ENCODE measurements around the gene WDR4. TPM values are rescaled to one million over a fixed set of nuclear protein-coding genes. Genes with fewer than 3 reads are reported as not detected.
A peak's percentile ranks its signal among the peaks of the same experiment; 100 is the strongest.

WDR4 gene
- total and polyA plus RNA-seq, 2 of the 4 experiments (the other 2 are of a cell fraction): 11.3 to 20.8 TPM

DNA sequence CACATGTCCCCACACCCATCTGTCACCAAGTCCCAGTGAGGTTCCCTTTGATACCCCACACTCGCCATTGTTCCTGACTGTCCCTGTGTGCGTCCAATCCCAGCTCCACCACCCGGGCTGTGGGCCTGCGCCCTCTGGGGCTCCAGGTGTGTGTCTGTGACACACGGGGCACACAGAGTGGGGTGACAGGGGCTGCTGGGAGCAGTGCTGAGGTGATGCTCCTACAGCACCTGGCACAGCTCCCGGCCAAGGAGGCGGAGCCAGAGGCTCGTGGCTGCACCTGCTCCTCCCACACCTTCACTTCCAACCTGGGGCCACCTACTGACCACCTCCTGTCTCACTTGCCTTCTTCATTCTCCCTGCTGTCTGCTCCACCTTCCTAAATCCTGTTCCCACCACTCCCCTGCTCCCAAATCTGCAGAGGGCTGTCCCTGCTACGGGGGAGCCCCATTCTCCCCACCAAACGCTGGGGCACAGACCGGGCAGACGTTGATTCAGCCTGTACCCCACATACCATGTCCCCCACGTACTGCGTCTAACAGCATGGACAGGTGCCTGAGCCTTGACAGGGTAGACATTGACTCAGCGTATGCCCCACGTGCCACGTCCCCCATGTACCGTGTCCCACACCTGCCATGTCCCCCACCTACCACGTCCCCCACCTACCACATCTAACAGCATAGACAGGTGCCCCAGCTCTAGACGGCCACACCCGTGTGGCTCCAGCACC, 16.4 kb downstream of the WDR4 start:
- no peak overlapping the region for H3K18ac ChIP-seq (ENCODE audit: low read depth, low read length)
- H3K9me1 ChIP-seq (ENCODE audit: insufficient read depth, low read length): no peaks in the 10 kb centered on the region
- H4K20me1 ChIP-seq (ENCODE audit: insufficient read depth, low read length): peaks cover 49% of the 10 kb centered on the region
- H4K5ac ChIP-seq (ENCODE audit: low read depth, low read length): no peak overlapping the region
- H3K4me1 ChIP-seq (ENCODE audit: control insufficient read depth, insufficient read depth, low read length): no peaks in the 10 kb centered on the region
- no peak overlapping the region for H2BK20ac ChIP-seq (ENCODE audit: low read depth, low read length)
- no peak overlapping the region for H3K4me2 ChIP-seq (ENCODE audit: low read depth, low read length)
- in situ Hi-C loops (cut with MboI; ENCODE audit: low sequenced_read_pairs): loop anchor here (25.0 kb wide), 1 partner anchor 101 kb away; no protein-coding TSS in a partner anchor
- H3K9me3 ChIP-seq (ENCODE audit: control insufficient read depth, insufficient read depth, low read length): no peaks in the 10 kb centered on the region
- H2AFZ ChIP-seq (replicated peaks; ENCODE audit: low read length, poor library complexity): peak overlapping the region; percentile 51
- H3K79me1 ChIP-seq (ENCODE audit: low read depth in 1 of 2, low read length in 2 of 2): peaks cover 29 to 46% of the 10 kb centered on the region in 2 experiments
- H2AK9ac ChIP-seq (replicated peaks; ENCODE audit: low read depth, low read length, poor library complexity): no peak overlapping the region
- no peak overlapping the region for H3K14ac ChIP-seq (replicated peaks; ENCODE audit: low read depth, low read length)
- no peak overlapping the region for H3K27ac ChIP-seq (ENCODE audit: insufficient read depth, low read length)
- BruUV-seq (replicated peaks): no TSS peak
- no peak overlapping the region for H2BK15ac ChIP-seq (ENCODE audit: low read depth, low read length)
- DNase-seq (no peak), ATAC-seq (ENCODE audit: low read depth) (no peak)
- no peak overlapping the region for H3K4ac ChIP-seq (ENCODE audit: low read depth, low read length)
- no peak overlapping the region for H3K9ac ChIP-seq (ENCODE audit: low read depth, low read length)
- peaks cover 48% of the 10 kb centered on the region for H3K36me3 ChIP-seq (ENCODE audit: control insufficient read depth, insufficient read depth, low read length)
- CTCF ChIA-PET: no interaction called here
- H3K23ac ChIP-seq (ENCODE audit: low read depth, low read length): no peak overlapping the region
- no peak overlapping the region for H2AK5ac ChIP-seq (ENCODE audit: low read depth, low read length)
- no peak overlapping the region for H2BK5ac ChIP-seq (ENCODE audit: low read depth, low read length, poor library complexity, severe bottlenecking)
- no peak overlapping the region for H3K4me3 ChIP-seq (ENCODE audit: insufficient read depth, low read depth, low read length)
- no peak overlapping the region for H4K91ac ChIP-seq (ENCODE audit: insufficient read depth, low read depth, low read length)
- no peak overlapping the region for H2BK120ac ChIP-seq (ENCODE audit: low read depth, low read length)
- 80% methylated on average over 4 of the region's 21 CpGs; no CpG with 5 or more reads in 1 of the 2 experiments for WGBS, 2 experiments (ENCODE audit: extremely low coverage in 2 of 2, insufficient read length in 1 of 2)
- dilution Hi-C loops (cut with HindIII; ENCODE audit: low sequenced_read_pairs, unreplicated experiment): no loop called here
- intact Hi-C loops (cut with micrococcal nuclease): no loop called here
- no peak overlapping the region for H3K56ac ChIP-seq (ENCODE audit: extremely low read depth, insufficient read depth, low read length)
- POLR2A ChIA-PET (ENCODE audit: unreplicated experiment): no interaction called here
- TF ChIP-seq USF2 (IDR thresholded peaks at IDR 0.05; ENCODE audit: low read depth, low read length) (no peak), RFX5 (IDR thresholded peaks at IDR 0.05; ENCODE audit: low read depth, low read length) (no peak), RAD21 (IDR thresholded peaks at IDR 0.05; ENCODE audit: low read length) (no peak), ELK1 (IDR thresholded peaks at IDR 0.05; ENCODE audit: borderline replicate concordance, low read depth, low read length) (no peak), MAZ (IDR thresholded peaks at IDR 0.05; ENCODE audit: borderline replicate concordance, low read depth, low read length) (no peak), CHD1 (IDR thresholded peaks at IDR 0.05; ENCODE audit: low read depth, low read length) (no peak), CEBPB (IDR thresholded peaks at IDR 0.05; ENCODE audit: low read depth, low read length) (no peak), NFE2L2 (IDR thresholded peaks at IDR 0.05; ENCODE audit: low read depth, low read length) (no peak), BHLHE40 (IDR thresholded peaks at IDR 0.05; ENCODE audit: low read depth, low read length) (no peak), POLR2A (IDR thresholded peaks at IDR 0.05; ENCODE audit: low read depth, low read length) (no peak), MXI1 (IDR thresholded peaks at IDR 0.05; ENCODE audit: borderline replicate concordance, low read depth, low read length) (no peak), FOS (IDR thresholded peaks at IDR 0.05; ENCODE audit: low read depth, low read length) (no peak), SMC3 (IDR thresholded peaks at IDR 0.05; ENCODE audit: low read depth, low read length) (no peak), RCOR1 (IDR thresholded peaks at IDR 0.05; ENCODE audit: insufficient replicate concordance, low read length) (no peak), MAFK (IDR thresholded peaks at IDR 0.05; ENCODE audit: low read depth, low read length) (no peak)
- TF ChIP-seq, protein P1, sequence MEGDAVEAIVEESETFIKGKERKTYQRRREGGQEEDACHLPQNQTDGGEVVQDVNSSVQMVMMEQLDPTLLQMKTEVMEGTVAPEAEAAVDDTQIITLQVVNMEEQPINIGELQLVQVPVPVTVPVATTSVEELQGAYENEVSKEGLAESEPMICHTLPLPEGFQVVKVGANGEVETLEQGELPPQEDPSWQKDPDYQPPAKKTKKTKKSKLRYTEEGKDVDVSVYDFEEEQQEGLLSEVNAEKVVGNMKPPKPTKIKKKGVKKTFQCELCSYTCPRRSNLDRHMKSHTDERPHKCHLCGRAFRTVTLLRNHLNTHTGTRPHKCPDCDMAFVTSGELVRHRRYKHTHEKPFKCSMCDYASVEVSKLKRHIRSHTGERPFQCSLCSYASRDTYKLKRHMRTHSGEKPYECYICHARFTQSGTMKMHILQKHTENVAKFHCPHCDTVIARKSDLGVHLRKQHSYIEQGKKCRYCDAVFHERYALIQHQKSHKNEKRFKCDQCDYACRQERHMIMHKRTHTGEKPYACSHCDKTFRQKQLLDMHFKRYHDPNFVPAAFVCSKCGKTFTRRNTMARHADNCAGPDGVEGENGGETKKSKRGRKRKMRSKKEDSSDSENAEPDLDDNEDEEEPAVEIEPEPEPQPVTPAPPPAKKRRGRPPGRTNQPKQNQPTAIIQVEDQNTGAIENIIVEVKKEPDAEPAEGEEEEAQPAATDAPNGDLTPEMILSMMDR (conservative IDR thresholded peaks at IDR 0.05; ENCODE audit: low read depth, low read length): no peak
- no peaks in the 10 kb centered on the region for H3K27me3 ChIP-seq (ENCODE audit: control insufficient read depth, insufficient read depth, low read length)
- no peak overlapping the region for H4K8ac ChIP-seq (ENCODE audit: low read depth in 2 of 2, low read length in 2 of 2)
